HG03565 (cell line): Measurements from ENCODE around the gene ZNF557.

Experiments
- ATAC-seq: cut with Tn5 transposase; IDR thresholded peaks from one replicate; pipeline ENCODE4 v1.9.1; 2021; ENCODE audit warnings: mild to moderate bottlenecking, moderate library complexity; ENCODE audit not compliant: unreplicated experiment

ZNF557 gene

GRCh38 chr19:7074705-7075282 lies 5.3 kb downstream of the ZNF557 start:
- ATAC-seq: no peak

- ATAC-seq: no peak
These were observed 6.6 kb downstream of the ZNF557 start for GRCh38 chr19:7076151-7076550.

- no peak for ATAC-seq
These were observed 8.5 kb downstream of the ZNF557 start for GRCh38 chr19:7078008-7078407.

- no peak for ATAC-seq
These were observed 13.8 kb downstream of the ZNF557 start for GRCh38 chr19:7083076-7083956.

GRCh38 chr19:7088999-7089398 lies 19.5 kb downstream of the ZNF557 start:
- ATAC-seq: no peak

- no peak for ATAC-seq
These were observed 28.6 kb downstream of the ZNF557 start for GRCh38 chr19:7098096-7098495.

GRCh38 chr19:7098701-7099596 lies 29.4 kb downstream of the ZNF557 start:
- ATAC-seq: peak; percentile 66

- ATAC-seq: no peak
These were observed 30.1 kb downstream of the ZNF557 start for GRCh38 chr19:7099597-7099921.

GRCh38 chr19:7101498-7102253 lies 32.2 kb downstream of the ZNF557 start:
- no peak for ATAC-seq

GRCh38 chr19:7104747-7105447 lies 35.4 kb downstream of the ZNF557 start:
- ATAC-seq: no peak

- no peak for ATAC-seq
These were observed 37.5 kb downstream of the ZNF557 start for GRCh38 chr19:7106711-7107657.

GRCh38 chr19:7109678-7110289 lies 40.3 kb downstream of the ZNF557 start:
- ATAC-seq: no peak

GRCh38 chr19:7112675-7113074 lies 43.2 kb downstream of the ZNF557 start:
- ATAC-seq: no peak

GRCh38 chr19:7113233-7113632 lies 43.7 kb downstream of the ZNF557 start:
- ATAC-seq: no peak

- ATAC-seq: no peak
These were observed 46.2 kb downstream of the ZNF557 start for GRCh38 chr19:7115721-7116120.

GRCh38 chr19:7117248-7117647 lies 47.7 kb downstream of the ZNF557 start:
- no peak for ATAC-seq

GRCh38 chr19:7119582-7119981 lies 50.1 kb downstream of the ZNF557 start:
- ATAC-seq: no peak

GRCh38 chr19:7120499-7120898 lies 51.0 kb downstream of the ZNF557 start:
- no peak for ATAC-seq

- no peak for ATAC-seq
These were observed 53.2 kb downstream of the ZNF557 start for GRCh38 chr19:7122701-7123100.
